LNCaP clone FGC (cell line): ENCODE results near the gene MFF.
A peak's percentile ranks its signal among the peaks of the same experiment; 100 is the strongest.
"Not testable (repeated sequence)": the region's sequence is repeated elsewhere in the genome, so short reads cannot be mapped to it uniquely, and the experiment has no call there.

Experiments
- DNase-seq: peaks from one replicate; pipeline ENCODE4 v3.0.0-alpha.2; 2011; ENCODE audit warnings: low read depth
- H3K4me3 ChIP-seq: 2 replicates; pipeline ENCODE4 v1.5.1; 2011; ENCODE audit warnings: mild to moderate bottlenecking, low read depth, low read length, control low read depth
- CTCF ChIP-seq: IDR thresholded peaks from 2 replicates; pipeline ENCODE4 v1.5.1; 2012; ENCODE audit warnings: mild to moderate bottlenecking; ENCODE audit not compliant: control insufficient read depth, insufficient read depth; ENCODE audit errors: extremely low read depth

MFF gene

GRCh38 chr2:227347117-227347516, 22.1 kb downstream of the MFF start:
- H3K4me3 ChIP-seq, result no peak overlapping the region
- no peak for DNase-seq
- no peak for TF ChIP-seq CTCF

- DNase-seq, result no peak
- TF ChIP-seq CTCF, result no peak
- no peak overlapping the region for H3K4me3 ChIP-seq
Measured at GRCh38 chr2:227348324-227348723, 23.3 kb downstream of the MFF start.

- TF ChIP-seq CTCF, result no peak
- no peak for DNase-seq
- peak overlapping the region; percentile 6; the same call in 1 of the 2 replicates for H3K4me3 ChIP-seq
Measured at GRCh38 chr2:227349989-227350612, 25.1 kb downstream of the MFF start.

GRCh38 chr2:227351639-227352038, 26.6 kb downstream of the MFF start:
- TF ChIP-seq CTCF, result no peak
- DNase-seq, result no peak
- H3K4me3 ChIP-seq, result no peak overlapping the region

- no peak overlapping the region for H3K4me3 ChIP-seq
- DNase-seq, result no peak
- no peak for TF ChIP-seq CTCF
Measured at GRCh38 chr2:227360351-227360750, 35.3 kb downstream of the MFF start.

GRCh38 chr2:227363756-227364155, 38.7 kb downstream of the MFF start:
- H3K4me3 ChIP-seq, result no peak overlapping the region
- peak; percentile 39 for TF ChIP-seq CTCF
- DNase-seq, result no peak

- not testable (repeated sequence) for DNase-seq, H3K4me3 ChIP-seq
Measured at GRCh38 chr2:227364585-227365263, 39.7 kb downstream of the MFF start.
